ENCODE results near the gene USP7.
"Not testable (repeated sequence)": the region's sequence is repeated elsewhere in the genome, so short reads cannot be mapped to it uniquely, and the experiment has no call there.

Gene USP7

DNA sequence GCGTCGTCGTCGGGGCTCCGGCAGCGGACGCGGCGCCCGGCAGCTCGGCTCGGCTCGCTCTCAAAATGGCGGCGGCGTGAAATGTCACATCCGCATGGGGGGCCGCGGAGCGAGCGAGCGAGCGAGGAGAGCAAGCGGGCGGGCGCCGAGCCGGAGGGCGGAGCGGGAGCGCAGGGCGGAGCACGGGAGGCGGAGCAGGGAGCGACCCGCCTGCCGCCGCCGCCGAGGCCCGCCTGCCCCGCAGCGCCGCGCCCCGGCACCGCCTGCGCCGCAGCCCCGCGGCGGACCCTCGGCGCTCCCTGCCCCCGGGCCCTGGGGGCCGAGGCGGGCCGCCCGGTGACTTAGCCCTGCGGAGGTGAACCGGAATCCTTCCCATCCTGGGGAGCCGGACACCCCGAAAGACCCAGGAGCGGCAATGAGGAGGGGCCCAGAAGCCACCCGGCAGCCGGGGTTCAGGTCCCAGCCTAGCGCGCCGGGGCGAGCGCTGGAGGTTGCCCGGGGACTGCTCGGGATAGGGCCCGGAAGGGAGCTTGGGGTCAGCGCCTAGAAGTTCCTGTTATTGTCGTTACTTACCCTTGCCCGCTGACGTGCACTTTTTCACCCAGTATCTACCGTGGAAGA is at the start of gene USP7:
TSS of gene USP7 (minus strand) at position 86 of the 621 bp plus-strand sequence. CDS start 621 bp downstream, outside the sequence.
- peak; percentile 92 for DNase-seq (ENCODE audit: low spot score)

DNA sequence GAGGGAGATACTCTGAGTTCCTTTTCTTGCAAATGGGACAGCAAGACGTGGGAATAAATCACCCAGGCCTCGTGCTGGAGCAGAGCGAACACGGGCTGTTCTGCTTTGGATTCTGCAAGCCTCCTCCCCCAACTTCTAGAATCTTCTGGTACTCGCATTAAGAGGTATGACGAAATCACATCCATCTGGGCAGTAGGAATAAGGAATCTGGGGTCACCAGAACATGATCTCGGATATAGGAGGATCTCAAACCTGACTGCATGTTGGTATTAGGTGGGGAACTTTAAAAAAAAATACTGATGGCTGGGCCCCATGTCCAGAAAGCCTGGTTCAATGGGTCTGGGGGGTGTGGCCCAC is 49.8 kb upstream of the USP7 start:
- DNase-seq (ENCODE audit: low spot score), result no peak

DNA sequence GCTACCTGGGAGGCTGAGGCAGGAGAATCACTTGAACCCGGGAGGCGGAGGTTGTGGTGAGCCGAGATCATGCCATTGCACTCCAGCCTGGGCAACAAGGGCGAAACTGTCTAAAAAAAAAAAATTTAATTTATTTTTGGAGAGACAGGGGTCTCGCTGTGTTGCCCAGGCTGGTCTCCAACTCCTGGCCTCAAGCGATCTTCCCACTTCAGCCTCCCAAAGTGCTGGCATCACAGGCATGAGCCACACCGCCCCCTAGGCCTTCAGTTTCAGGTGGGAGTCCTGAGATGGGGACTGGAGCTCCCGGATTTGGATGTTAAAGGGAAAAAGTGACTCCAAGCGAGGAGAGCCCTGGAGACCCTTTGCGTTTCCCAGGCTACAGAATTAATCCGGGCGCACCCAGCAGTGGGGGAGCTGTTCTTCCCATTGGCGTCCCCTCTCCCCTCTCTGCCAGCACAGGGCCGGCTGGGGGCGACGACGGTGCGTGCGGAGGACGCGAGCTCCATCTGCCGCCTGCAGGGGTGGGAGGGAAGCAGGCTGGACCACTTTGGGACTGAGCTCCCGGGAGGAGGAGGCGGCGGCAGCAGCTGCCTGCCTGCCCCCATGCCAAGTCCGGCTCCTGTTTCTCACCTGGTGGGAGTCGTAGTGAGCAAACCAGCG is 49.3 kb upstream of the USP7 start:
- DNase-seq (ENCODE audit: low spot score), result no peak

DNA sequence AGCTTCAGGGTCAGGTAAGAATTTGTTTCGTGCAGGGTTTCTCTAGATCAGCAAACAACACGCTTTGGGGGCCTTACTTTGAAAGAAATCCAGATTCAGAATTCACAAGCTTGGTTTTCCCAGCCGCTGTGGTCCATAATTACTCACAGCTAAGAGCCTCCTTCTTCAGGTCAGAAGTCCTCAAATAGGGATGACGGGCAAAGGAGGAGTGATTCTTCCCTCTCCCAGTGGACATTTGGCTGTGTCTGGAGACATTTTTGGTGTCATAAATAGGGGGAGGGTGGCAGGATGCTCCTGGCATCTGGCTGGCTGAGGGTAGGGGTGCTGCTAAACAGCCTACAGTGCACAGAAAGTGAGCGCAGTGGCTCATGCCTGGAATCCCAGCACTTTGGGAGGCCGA is 48.6 kb upstream of the USP7 start:
- no peak for DNase-seq (ENCODE audit: low spot score)

DNA sequence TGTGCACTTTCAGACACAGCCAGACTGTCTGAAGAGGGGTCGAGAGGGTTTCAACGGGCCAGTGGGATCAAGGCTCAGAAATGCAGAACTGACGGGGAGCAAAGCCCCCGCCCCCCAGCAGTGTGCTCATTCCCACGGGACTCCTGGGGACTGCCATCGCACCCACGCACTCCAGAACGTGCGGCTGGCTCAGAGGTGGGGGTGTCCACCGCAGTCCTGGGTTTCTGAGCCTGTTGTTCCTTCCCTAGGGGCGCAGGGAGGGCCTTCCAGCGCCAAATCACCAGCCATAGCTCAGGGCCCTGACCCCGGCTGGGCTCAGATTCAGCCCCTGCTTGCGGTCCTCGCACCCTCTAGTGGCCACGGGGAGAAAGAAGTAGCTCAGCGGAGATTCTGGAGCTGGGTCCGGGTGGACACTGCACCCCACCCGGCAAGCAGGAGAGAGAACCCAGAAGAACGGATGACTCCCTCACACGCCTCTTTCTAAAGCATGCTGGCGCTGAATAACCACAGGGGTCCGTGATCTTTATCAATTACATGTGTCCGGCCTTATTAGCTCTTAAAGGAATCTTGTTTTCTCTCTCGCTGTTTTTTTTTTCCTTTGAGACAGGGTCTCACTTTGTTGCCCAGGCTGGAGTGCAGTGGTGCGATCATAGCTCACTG is 45.0 kb upstream of the USP7 start:
- DNase-seq (ENCODE audit: low spot score), result peak; percentile 68

DNA sequence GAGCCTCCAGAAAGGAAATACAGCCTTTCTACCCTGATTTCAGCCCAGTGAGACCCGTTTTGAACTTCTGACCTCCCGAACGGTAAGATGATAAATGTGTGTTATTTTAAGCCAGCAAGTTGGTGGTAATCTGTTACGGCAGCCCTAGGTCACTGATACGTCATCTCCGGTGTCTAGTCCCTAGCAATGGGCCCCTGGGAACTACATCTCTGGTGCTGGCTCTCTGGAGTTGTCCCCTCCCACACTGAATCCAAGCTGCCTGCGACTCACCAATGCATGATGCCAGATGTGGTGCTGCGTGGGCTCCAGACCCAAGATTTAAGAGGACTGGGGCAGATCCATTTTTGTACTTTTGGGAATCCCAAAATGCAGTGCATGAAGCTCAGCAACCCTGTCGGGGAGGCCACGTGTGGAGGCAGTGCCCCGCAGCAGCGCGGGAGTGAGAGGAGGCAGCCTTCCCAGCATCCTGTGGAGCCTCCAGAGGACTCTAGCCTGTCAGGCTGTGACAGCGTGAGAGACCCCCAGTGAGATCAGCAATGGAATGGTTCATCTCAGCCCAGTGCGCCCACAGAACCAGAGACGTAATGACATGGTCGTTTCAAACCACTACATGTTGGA is 43.6 kb upstream of the USP7 start:
- no peak for DNase-seq (ENCODE audit: low spot score)

DNA sequence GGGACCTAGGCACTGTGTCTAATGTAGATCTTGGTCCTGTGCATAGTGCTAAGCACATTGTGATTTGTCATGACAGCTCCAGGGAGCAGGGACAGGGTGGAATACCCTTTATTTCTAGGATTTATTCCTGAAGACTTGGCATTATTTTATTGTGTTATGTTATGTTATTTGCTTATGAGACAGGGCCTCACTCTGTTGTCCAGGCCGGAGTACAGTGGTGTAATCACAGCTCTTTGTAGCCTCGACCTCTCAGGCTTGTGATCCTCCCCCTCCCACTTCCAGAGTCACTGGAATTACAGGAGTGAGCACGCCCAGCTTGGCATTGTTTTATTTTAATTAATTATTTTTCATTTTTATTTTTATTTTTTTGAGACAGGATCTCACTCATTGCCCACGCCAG is 40.5 kb upstream of the USP7 start:
- no peak for DNase-seq (ENCODE audit: low spot score)

DNA sequence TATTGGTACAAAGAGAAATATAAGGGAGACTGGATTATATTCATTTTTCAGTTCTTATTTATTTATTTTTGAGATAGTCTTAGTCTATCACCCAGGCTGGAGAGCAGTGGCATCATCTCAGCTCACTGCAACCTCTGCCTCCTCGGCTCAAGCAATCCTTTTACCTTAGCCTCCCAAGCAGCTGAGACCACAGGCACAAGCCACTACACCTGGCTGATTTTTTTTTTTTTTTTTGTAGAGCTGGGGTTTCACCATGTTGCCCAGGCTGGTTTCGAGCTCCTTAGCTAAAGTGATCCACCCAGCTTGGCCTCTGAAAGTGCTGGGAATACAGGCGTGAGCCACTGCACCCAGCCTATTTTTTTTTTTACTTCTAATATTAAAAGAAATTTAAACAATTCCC is 40.1 kb upstream of the USP7 start:
- no peak for DNase-seq (ENCODE audit: low spot score)

DNA sequence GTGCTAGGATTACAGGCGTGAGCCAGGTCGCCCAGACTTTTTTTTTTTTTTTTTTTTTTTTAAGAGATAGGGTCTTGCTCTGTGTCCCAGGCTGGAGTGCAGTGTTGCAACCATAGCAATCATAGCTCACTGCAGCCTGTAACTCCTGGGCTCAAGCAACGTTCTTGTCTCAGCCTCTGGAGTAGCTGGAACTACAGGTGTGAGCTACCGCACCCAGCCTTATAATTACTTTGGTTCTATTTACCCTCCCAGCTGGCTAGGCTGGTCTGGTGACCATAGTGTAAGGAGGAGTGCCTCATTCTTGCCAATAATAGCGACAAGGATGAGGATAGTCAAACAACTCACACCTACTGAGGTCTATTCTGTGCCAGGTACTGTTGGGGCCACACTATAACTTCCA is 39.6 kb upstream of the USP7 start:
- no peak for DNase-seq (ENCODE audit: low spot score)

DNA sequence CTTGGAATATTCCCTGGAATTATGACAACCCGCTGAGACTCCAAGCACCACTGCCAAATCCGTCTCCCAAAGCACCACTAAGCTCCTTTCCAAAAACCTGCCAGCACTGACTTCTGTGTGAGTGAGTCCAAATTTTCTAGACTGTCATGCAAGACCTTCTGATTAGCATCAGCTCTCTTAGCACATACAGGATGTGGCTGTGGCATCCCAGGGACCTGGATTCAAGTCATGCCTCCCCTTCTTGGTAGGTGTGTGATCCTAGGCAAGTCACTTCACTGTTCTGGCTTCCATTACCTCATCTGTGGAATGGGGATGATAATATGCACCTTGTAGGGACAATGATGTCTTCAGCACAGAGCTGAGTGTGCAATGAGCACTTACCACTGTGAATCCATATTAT is 38.3 kb upstream of the USP7 start:
- no peak for DNase-seq (ENCODE audit: low spot score)

DNA sequence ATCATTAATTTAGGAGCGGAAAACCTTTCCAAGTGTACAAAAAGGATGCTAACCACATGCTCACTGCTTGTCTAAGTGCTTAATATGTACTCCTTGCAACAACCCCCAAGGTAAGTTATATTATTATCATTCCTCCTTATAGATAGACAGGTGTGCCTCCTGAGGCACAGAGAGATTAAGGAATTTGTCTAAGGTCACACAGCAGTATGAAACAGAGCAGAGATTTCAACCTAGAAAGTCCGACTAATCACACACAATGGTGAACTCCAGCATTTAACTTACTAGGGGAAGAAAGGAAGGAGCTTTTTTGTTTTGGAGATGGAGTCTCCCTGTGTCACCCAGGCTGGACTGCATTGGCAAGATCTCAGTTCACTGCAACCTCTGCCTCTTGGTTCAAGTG is 37.0 kb upstream of the USP7 start:
- DNase-seq (ENCODE audit: low spot score), result no peak

DNA sequence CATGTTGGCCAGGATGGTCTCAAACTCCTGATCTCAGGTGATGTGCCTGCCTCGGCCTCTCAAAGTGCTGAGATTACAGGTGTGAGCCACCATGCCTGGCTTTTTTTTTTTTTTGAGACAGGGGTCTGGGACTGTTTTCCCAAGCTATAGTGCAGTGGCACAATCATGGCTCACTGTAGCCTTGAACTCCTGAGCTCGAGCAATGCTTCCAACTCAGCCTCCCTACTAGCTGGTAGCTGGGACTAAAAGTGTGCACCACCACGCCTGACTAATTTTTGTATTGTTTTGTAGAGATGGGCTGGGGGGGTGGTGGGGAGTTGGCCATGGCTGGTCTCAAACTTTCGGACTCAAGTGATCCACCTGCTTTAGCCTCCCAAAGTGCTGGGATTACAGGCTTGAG is 36.1 kb upstream of the USP7 start:
- DNase-seq (ENCODE audit: low spot score), result no peak

DNA sequence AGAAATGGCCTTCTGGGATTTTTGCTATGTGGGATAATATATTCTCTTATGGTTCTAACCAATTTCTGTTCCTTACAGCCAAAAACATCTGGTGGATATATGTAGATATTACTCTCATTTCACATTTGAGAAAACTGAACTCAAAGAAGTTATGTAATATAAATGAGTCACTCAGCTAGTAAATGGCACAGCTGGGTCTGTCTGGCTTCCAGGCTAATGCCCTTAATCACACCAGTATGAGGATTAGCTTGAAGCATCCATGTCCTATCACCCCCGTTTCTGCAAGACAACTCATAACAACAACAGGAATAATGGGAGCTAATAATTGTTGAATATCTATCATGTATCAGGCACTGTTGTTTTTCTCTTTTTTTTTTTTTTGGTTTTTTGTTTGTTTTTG is 34.4 kb upstream of the USP7 start:
- DNase-seq (ENCODE audit: low spot score), result no peak

DNA sequence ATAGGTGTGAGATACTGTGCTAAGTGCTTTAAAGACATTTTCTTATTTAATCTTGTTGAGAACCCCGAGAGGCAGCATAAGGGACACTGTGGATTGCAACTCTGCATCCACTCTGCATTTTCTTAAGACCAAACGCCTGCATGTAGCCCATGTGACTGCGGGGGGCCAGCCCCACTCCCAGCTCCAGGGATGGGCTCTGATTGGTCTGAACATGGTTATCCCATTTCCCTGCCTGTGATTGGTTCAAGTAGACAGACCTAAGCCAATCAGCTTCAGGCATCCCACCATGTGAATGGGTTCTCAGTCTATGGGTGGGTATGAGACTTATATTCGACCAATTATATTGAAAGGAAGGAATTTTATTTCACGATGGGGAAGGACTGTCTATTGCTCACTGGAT is 33.2 kb upstream of the USP7 start:
- no peak for DNase-seq (ENCODE audit: low spot score)

DNA sequence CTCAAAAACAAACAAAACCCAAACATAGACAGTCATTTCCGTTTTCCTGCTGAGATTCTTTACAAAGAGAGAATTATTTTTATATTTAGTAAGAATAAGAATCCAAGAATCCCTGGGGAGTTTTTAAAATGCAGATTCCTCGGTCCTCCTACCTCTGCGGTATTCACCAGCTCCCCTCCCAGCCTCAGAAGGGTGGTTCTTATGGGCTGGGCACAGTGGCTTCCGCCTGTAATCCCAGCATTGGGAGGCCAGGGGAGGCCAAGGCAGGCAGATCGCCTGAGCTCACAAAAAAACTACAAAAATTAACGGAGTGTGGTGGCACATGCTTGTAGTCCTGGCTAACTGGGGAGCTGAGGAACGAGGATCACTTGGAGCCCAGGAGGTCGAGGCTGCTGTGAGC is 26.7 kb upstream of the USP7 start:
- no peak for DNase-seq (ENCODE audit: low spot score)

DNA sequence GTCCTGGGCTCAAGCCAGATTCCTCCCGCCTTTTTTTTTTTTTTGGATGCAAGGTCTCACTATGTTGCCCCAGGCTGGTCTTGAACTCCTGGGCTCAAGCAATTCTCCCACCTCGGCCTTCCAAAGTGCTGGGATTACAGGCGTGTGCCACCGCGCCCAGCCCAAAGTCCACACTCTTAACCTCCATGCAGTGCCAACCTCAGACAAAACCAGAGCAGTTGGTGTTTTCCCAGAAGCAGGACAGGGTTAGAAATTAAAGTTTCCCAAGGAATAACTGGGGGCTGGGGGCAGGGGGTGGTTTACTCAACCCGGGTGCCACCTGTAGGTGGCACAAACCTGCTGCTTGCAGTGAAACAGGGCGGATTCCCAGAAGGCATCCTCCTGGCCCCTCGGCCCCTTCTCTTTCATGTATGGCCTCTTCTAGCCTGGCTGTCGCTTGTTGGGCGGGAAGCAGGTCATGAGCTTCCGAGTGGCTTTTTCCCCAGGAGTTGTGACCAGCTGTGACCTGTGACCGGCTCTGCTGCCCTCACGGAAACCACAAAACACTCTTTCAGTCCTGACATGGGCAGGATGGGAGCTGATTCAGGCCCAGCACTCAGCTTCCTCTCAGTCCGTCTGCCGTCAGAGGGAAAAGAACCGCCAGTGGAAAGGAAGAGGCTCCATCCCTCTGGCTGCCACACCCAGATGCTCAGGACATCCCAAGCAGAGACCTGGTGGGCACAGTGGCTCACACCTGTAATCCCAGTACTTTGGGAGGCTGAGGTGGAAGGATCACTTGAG is 25.6 kb upstream of the USP7 start:
- no peak for DNase-seq (ENCODE audit: low spot score)

DNA sequence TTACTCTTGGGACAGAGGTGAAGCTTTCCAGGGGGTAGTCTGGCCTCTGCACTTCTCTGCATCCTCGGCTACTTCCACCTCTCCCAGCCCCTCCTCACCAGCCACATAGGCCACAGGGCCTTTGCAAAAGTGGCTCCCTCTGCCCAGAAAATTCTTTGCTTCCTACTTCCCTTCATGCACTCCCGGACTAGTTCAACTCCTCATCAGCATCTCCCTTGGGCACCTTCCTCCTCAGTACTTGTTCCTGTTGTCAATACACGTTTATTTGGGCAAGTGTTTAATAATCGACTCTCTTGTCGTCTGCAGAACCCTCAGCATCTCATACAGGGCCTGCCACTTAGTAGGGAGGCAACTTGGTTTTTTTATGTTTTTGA is 23.1 kb upstream of the USP7 start:
- DNase-seq (ENCODE audit: low spot score), result no peak

DNA sequence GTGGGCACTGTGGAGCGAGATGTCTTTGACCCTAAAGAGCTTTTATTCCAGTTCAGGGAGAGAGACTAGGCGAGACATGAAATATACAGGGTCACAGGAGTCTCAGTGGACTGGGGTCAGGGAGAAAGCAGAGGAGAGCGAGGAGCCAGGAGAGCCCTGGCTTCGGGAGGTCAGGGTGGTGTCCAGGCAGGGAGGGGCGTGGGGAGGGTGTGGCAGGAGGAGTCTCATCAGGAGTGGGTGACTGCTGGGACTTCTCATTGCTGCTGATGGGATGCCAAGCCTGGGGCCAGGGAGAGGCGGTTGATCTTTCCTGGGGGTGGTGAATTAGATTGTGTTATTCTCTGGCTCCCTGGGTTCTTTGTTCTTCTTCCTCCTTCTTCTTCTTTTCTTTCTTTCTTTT is 22.4 kb upstream of the USP7 start:
- DNase-seq (ENCODE audit: low spot score), result no peak

DNA sequence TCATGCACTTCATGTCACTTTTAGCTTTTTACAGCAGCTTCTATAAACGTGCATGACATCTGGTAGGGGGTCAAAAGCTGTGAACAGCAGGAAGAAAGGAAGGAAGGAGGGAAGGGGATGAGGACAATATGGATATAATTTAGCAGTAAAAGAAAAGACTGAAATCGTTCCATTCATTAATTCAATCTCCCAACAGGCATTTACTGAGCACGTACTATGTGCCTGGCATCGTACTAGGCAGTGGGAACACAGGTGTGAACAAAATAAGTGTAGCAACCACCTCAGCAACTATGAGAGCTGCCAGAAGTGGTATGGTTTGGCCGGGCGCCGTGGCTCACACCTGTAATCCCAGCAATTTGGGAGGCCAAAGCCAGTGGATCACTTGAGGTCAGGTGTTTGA is 19.1 kb upstream of the USP7 start:
- DNase-seq (ENCODE audit: low spot score), result no peak

DNA sequence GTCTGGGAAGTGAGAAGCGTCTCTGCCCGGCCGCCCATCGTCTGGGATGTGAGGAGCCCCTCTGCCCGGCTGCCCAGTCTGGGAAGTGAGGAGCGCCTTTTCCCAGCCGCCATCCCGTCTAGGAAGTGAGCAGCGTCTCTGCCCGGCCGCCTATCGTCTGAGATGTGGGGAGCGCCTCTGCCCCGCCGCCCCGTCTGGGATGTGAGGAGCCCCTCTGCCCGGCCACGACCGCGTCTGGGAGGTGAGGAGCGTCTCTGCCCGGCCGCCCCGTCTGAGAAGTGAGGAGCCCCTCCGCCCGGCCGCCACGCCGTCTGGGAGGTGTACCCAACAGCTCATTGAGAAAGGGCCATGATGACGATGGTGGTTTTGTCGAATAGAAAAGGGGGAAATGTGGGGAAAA is 18.2 kb upstream of the USP7 start:
- not testable (repeated sequence) for DNase-seq (ENCODE audit: low spot score)

DNA sequence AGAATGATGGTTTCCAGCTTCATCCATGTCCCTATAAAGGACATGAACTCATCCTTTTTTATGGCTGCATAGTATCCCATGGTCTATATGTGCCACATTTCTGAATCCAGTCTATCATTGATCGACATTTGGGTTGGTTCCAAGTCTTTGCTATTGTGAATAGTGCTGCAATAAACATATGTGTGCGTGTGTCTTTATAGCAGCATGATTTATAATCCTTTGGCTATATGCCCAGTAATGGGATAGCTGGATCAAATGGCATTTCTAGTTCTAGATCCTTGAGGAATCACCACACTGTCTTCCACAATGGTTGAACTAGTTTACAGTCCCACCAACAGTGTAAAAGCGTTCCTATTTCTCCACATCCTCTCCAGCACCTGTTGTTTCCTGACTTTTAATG is 12.5 kb upstream of the USP7 start:
- DNase-seq (ENCODE audit: low spot score), result not testable (repeated sequence)

DNA sequence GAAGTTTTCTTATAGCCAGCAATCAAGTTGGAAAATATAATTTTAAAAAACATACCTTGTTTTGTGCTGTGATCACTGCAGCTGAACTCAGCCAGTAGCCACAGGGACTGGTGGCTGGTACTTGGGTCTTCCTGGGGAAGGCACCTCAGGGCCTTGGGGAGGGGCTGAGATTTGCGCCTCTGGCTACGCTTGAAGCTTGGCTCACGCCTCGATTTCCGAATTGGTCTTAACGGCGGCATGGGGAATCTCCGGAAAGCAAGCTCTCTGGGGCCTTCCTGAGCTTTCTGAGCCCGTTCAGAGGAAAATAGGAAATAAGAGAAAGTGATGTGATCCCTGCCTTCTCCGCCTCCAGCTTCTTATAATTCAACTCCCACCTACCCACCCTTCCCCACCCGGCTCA is 11.3 kb upstream of the USP7 start:
- no peak for DNase-seq (ENCODE audit: low spot score)
